H1 (cell line): ENCODE measurements around the gene ADIRF. TPM values are rescaled to one million over a fixed set of nuclear protein-coding genes. Genes with fewer than 3 reads are reported as not detected.
"Not testable (repeated sequence)": the region's sequence is repeated elsewhere in the genome, so short reads cannot be mapped to it uniquely, and the experiment has no call there.

Experiments used
- CTCF ChIA-PET: fragments of 300-600 bp; sonication (Branson Sonifier 250); formaldehyde crosslinking; loops from one replicate; lab custom pipeline; 2021; ENCODE audit not compliant: partially characterized antibody; lab: Charles Lee
- POLR2A ChIA-PET: fragments of 300-600 bp; sonication (Branson Sonifier 250); formaldehyde crosslinking; loops from one replicate; lab custom pipeline; 2021; ENCODE audit warnings: inconsistent platforms; ENCODE audit not compliant: partially characterized antibody; lab: Charles Lee
- DNase-seq, 2 experiments: peaks; one replicate each; pipeline versions ENCODE4 v3.0.0 to v3.0.0-alpha.2; 2010 to 2022; ENCODE audit warnings: low spot score in 2 of 2, low read depth in 1 of 2, mixed read lengths in 1 of 2
- FAIRE-seq: peaks from 2 replicates; lab custom pipeline; 2011; peaks lifted over from hg19 to GRCh38; lab: Jason Lieb, UNC
- H2AFZ ChIP-seq: 2 replicates; pipeline ENCODE4 v1.8.1; 2012; ENCODE audit warnings: low read length, inconsistent platforms
- H2AK5ac ChIP-seq: 2 replicates; pipeline ENCODE4 v1.6.1; 2013; ENCODE audit warnings: low read depth, low read length
- H2BK120ac ChIP-seq: replicated peaks from 2 replicates; pipeline ENCODE3; 2013; ENCODE audit warnings: low read depth, low read length, inconsistent platforms
- H2BK12ac ChIP-seq: 2 replicates; pipeline ENCODE4 v1.6.1; 2013; ENCODE audit warnings: low read depth, low read length
- H2BK15ac ChIP-seq: 2 replicates; pipeline ENCODE4 v1.6.1; 2013; ENCODE audit warnings: low read length
- H2BK20ac ChIP-seq: 2 replicates; pipeline ENCODE4 v1.6.1; 2013; ENCODE audit warnings: low read length
- H2BK5ac ChIP-seq: 2 replicates; pipeline ENCODE4 v1.6.1; 2013; ENCODE audit warnings: low read depth, low read length
- H3K14ac ChIP-seq: 2 replicates; pipeline ENCODE4 v1.6.1; 2013; ENCODE audit warnings: inconsistent platforms; ENCODE audit not compliant: insufficient read length
- H3K18ac ChIP-seq: 2 replicates; pipeline ENCODE4 v1.6.1; 2013; ENCODE audit warnings: low read length; ENCODE audit errors: extremely low read depth
- H3K23ac ChIP-seq: 2 replicates; pipeline ENCODE4 v1.6.1; 2013; ENCODE audit warnings: inconsistent platforms; ENCODE audit not compliant: insufficient read length
- H3K23me2 ChIP-seq: 2 replicates; pipeline ENCODE4 v1.6.1; 2013; ENCODE audit warnings: low read depth, low read length
- H3K27ac ChIP-seq: 2 replicates; pipeline ENCODE4 v1.6.1; 2011; ENCODE audit warnings: low read depth, low read length, inconsistent platforms
- H3K27me3 ChIP-seq, 4 experiments: replicated peaks in 1 of 4; 1 replicate in 1 of 4; 2 replicates in 3 of 4; pipeline versions ENCODE4 v1.6.1 to v1.8.1; 2011 to 2013; ENCODE audit warnings: low read length in 3 of 4, mild to moderate bottlenecking in 3 of 4, inconsistent platforms in 2 of 4, mixed read lengths in 2 of 4, moderate library complexity in 1 of 4; ENCODE audit not compliant: control insufficient read depth in 3 of 4, insufficient read depth in 3 of 4; ENCODE audit errors: extremely low read depth in 1 of 4
- H3K36me3 ChIP-seq, 4 experiments: 2 replicates each; pipeline versions ENCODE4 v1.6.1 to v1.8.1; 2011 to 2013; ENCODE audit warnings: mild to moderate bottlenecking in 4 of 4, low read length in 3 of 4, moderate library complexity in 2 of 4, control low read depth in 1 of 4, inconsistent platforms in 1 of 4; ENCODE audit not compliant: insufficient read depth in 4 of 4, control insufficient read depth in 2 of 4
- H3K4ac ChIP-seq: replicated peaks from 2 replicates; pipeline ENCODE3; 2013; ENCODE audit warnings: low read length, low read depth, mixed read lengths, inconsistent platforms; ENCODE audit not compliant: insufficient read length
- H3K4me1 ChIP-seq, 4 experiments: replicated peaks in 1 of 4; 1 replicate in 1 of 4; 2 replicates in 3 of 4; pipeline versions ENCODE4 v1.6.1 to v1.8.1; 2011 to 2013; ENCODE audit warnings: low read length in 3 of 4, inconsistent platforms in 2 of 4, mixed read lengths in 1 of 4; ENCODE audit not compliant: insufficient read depth in 4 of 4, control insufficient read depth in 3 of 4
- H3K4me2 ChIP-seq, 2 experiments: 2 replicates each; pipeline versions ENCODE4 v1.6.1 to v1.8.1; 2011 to 2013; ENCODE audit warnings: low read depth in 2 of 2, low read length in 2 of 2, control low read depth in 1 of 2, inconsistent platforms in 1 of 2, mild to moderate bottlenecking in 1 of 2; ENCODE audit not compliant: insufficient read depth in 1 of 2
- H3K4me3 ChIP-seq, 4 experiments: fragments of 200-600, 300-600 bp in 1 of 4; sonication (generic), shearing (Covaris generic), sonication (Bioruptor Twin) in 1 of 4; 2 replicates each; pipeline versions ENCODE4 v1.5.1 to v1.8.1; 2011 to 2016; ENCODE audit warnings: low read length in 4 of 4, low read depth in 3 of 4, control low read depth in 2 of 4, inconsistent platforms in 2 of 4, mild to moderate bottlenecking in 2 of 4, mixed read lengths in 1 of 4, moderate library complexity in 1 of 4; ENCODE audit not compliant: insufficient read depth in 2 of 4; ENCODE audit errors: extremely low read depth in 1 of 4
- H3K56ac ChIP-seq: replicated peaks from 2 replicates; pipeline ENCODE3; 2013; ENCODE audit warnings: low read depth, mild to moderate bottlenecking, mixed read lengths, low read length, inconsistent platforms; ENCODE audit not compliant: insufficient read length
- H3K79me1 ChIP-seq: 2 replicates; pipeline ENCODE4 v1.6.1; 2013; ENCODE audit warnings: low read depth, low read length, control low read depth
- H3K79me2 ChIP-seq, 2 experiments: 2 replicates each; pipeline versions ENCODE4 v1.6.1 to v1.8.1; 2012 to 2013; ENCODE audit warnings: low read length in 2 of 2, mild to moderate bottlenecking in 2 of 2, inconsistent platforms in 1 of 2; ENCODE audit not compliant: insufficient read depth in 2 of 2, control insufficient read depth in 1 of 2
- H3K9ac ChIP-seq, 4 experiments: replicated peaks in 1 of 4; 1 replicate in 1 of 4; 2 replicates in 3 of 4; pipeline versions ENCODE4 v1.6.1 to v1.8.1; 2011 to 2013; ENCODE audit warnings: low read depth in 3 of 4, low read length in 3 of 4, control low read depth in 2 of 4, mild to moderate bottlenecking in 2 of 4, moderate library complexity in 2 of 4, inconsistent platforms in 1 of 4; ENCODE audit errors: extremely low read depth in 1 of 4
- H3K9me3 ChIP-seq, 2 experiments: 2 replicates each; pipeline versions ENCODE4 v1.6.1 to v1.8.1; 2012 to 2013; ENCODE audit warnings: mild to moderate bottlenecking in 2 of 2, moderate library complexity in 2 of 2, control low read depth in 1 of 2, inconsistent platforms in 1 of 2, low read depth in 1 of 2, low read length in 1 of 2, mixed read lengths in 1 of 2; ENCODE audit not compliant: insufficient read depth in 2 of 2
- H4K20me1 ChIP-seq, 2 experiments: replicated peaks in 1 of 2; 2 replicates each; pipeline versions ENCODE3 to v1.8.1; 2011 to 2013; ENCODE audit warnings: inconsistent platforms in 2 of 2, low read length in 2 of 2, mild to moderate bottlenecking in 1 of 2; ENCODE audit not compliant: insufficient read depth in 2 of 2, control insufficient read depth in 1 of 2
- H4K5ac ChIP-seq: 2 replicates; pipeline ENCODE4 v1.6.1; 2013; ENCODE audit warnings: low read length, low read depth, mixed read lengths, inconsistent platforms; ENCODE audit not compliant: insufficient read length
- H4K8ac ChIP-seq: 2 replicates; pipeline ENCODE4 v1.8.0; 2013; ENCODE audit warnings: mild to moderate bottlenecking, moderate library complexity, low read length, inconsistent platforms; ENCODE audit not compliant: insufficient read depth; ENCODE audit errors: extremely low read depth
- H4K91ac ChIP-seq: replicated peaks from 2 replicates; pipeline ENCODE3; 2013; ENCODE audit warnings: low read length, mixed read lengths, inconsistent platforms; ENCODE audit not compliant: insufficient read length
- WGBS, 2 experiments: shearing (Covaris generic) in 1 of 2; methylation state at CpG; one replicate each; pipeline versions ENCODE4 v1.1.6 to v1.1.7; 2013 to 2015; ENCODE audit warnings: low lambda C conversion rate in 2 of 2, mixed read lengths in 2 of 2, inconsistent platforms in 1 of 2, low coverage in 1 of 2, missing lambda C conversion rate in 1 of 2; ENCODE audit not compliant: insufficient replicate concordance in 2 of 2, insufficient coverage in 1 of 2, insufficient read length in 1 of 2; ENCODE audit errors: extremely low coverage in 1 of 2, missing lambda C conversion rate in 1 of 2; 5-methylcytosine and 5-hydroxymethylcytosine counted together
- polyA plus RNA-seq, 7 experiments: library from polyadenylated mRNA; depleted of rRNA in 3 of 7; stranded (reverse) in 5 of 7; unstranded in 2 of 7; fragments of >200 nt in 5 of 7; fragments of 200-250 nt in 2 of 7; gene quantifications; 1 replicate in 5 of 7; 2 replicates in 1 of 7; 4 replicates in 1 of 7; pipeline versions ENCODE4 v1.2.1 to v1.2.3, GENCODE V29; 2011 to 2013; ENCODE audit warnings: missing spikeins in 2 of 7, mixed read lengths in 2 of 7
- total RNA-seq: library from RNA; stranded (reverse); fragmentation: NEBNext Ultra II Directional; extraction: Animal tissue kit (Norgen Biotek cat#: 25700); gene quantifications from 2 replicates; pipeline ENCODE4 v1.2.1, GENCODE V29; 2021

Gene ADIRF
- total and polyA plus RNA-seq, 2 of the 8 experiments (the other 6 are each of a cell fraction or from before 2014, with no cell fraction given), result not detected

DNA sequence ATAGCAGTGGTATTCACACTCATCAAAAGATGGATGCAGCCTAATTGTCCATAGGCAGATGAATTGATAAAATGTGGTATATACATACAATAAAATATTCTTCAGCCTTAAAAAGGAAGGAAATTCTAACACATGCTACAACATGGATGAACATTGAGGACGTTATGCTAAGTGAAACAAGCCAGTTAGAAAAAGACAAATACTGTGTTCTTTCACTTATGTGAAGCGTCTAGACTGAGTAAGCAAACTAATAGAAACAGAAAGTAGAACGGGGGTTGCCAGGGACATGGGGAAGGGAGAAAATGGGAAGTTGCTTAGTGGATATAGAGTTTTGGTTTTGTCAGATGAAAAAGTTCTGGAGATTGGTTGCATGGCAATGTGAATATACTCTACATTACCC lies 45.2 kb downstream of the ADIRF start:
- H3K9ac ChIP-seq, H2BK20ac ChIP-seq, H3K36me3 ChIP-seq, H3K4ac ChIP-seq, H3K79me1 ChIP-seq, H3K4me1 ChIP-seq, CTCF ChIA-PET, H3K4me3 ChIP-seq, POLR2A ChIA-PET, H4K5ac ChIP-seq, H4K91ac ChIP-seq, H3K9me3 ChIP-seq, H4K8ac ChIP-seq, H3K23ac ChIP-seq, H3K27me3 ChIP-seq, H2AFZ ChIP-seq, H3K27ac ChIP-seq, FAIRE-seq, H3K79me2 ChIP-seq, H3K14ac ChIP-seq, H4K20me1 ChIP-seq, DNase-seq, H3K23me2 ChIP-seq, H3K4me2 ChIP-seq, H3K18ac ChIP-seq, H2BK5ac ChIP-seq, H2BK15ac ChIP-seq, H2AK5ac ChIP-seq, H2BK12ac ChIP-seq, H2BK120ac ChIP-seq, H3K56ac ChIP-seq: not testable (repeated sequence)
- 90% methylated on average over 3 of the region's 3 CpGs; no CpG with 5 or more reads in 1 of the 2 experiments for WGBS, 2 experiments

DNA sequence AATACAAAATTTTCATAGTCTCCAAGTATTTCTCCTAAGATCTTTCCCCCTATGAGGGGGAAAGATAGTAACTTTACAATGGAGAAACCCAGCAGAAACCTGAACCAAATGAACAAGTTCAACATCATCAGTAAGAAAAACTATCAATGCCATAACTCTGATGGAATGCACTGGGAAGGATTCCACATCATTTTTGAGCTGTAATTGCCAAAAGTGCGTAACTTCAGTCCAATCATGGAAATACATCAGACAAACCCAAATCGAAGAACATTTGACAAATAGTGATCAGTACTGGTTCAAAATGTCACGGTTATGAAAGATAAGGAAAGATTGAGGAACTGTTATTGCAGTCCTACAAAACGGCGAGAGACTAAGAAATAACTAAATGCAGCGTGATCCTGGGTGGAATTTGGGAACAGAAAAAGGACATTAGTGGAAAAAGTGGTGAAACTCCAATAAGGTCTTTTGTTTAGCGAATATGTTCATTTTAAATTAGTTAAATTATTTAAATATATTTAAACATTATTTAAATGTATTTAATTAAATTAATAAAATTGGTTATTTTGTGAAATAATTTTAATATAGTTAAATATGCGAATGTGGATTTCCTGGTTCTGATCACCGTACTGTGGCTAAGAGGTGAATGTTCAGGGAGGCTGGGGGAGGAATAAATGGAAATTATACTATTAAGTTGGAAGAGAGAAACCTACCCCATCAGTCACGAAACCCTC lies 46.9 kb downstream of the ADIRF start:
- H3K27ac ChIP-seq, H3K9ac ChIP-seq, H2BK20ac ChIP-seq, H3K79me1 ChIP-seq, H3K36me3 ChIP-seq, H3K4ac ChIP-seq, H2AK5ac ChIP-seq, FAIRE-seq, H2AFZ ChIP-seq, H4K8ac ChIP-seq, CTCF ChIA-PET, H3K27me3 ChIP-seq, DNase-seq, H3K4me2 ChIP-seq, H3K23me2 ChIP-seq, H2BK120ac ChIP-seq, H3K14ac ChIP-seq, H4K5ac ChIP-seq, H3K4me3 ChIP-seq, H3K56ac ChIP-seq, H2BK12ac ChIP-seq, H3K9me3 ChIP-seq, H3K79me2 ChIP-seq, H3K23ac ChIP-seq, H3K4me1 ChIP-seq, H4K91ac ChIP-seq, POLR2A ChIA-PET, H3K18ac ChIP-seq, H4K20me1 ChIP-seq, H2BK15ac ChIP-seq, H2BK5ac ChIP-seq: not testable (repeated sequence)
- WGBS, 2 experiments, result 89% methylated on average over 10 of the region's 10 CpGs; no CpG with 5 or more reads in 1 of the 2 experiments
